Activated T-helper 2 cell treated with anti-CD3 and anti-CD28 coated beads, Interferon-gamma antibody, Interleukin-2, Interleukin-4, amounts not matched to agents 10 μg/mL and 5 μg/mL and 100 μg/mL, durations not matched to agents 14 hours and 24 hours and 36 hours (primary cell): ENCODE results near the gene ZBTB20. TPM values are rescaled to one million over a fixed set of nuclear protein-coding genes. Genes with fewer than 3 reads are reported as not detected.
"Not testable (repeated sequence)": the region's sequence is repeated elsewhere in the genome, so short reads cannot be mapped to it uniquely, and the experiment has no call there.

Experiments used
- DNase-seq: peaks from one replicate; pipeline ENCODE4 v3.0.0; 2021; ENCODE audit warnings: low spot score
- H3K27ac Mint-ChIP-seq: one replicate; pipeline ENCODE4 v1.8.0; 2021; ENCODE audit warnings: mixed read lengths
- H3K27me3 Mint-ChIP-seq: one replicate; pipeline ENCODE4 v1.8.0; 2021; ENCODE audit warnings: low read depth, mixed read lengths
- H3K36me3 Mint-ChIP-seq: one replicate; pipeline ENCODE4 v1.8.0; 2021; ENCODE audit warnings: low read depth, mixed read lengths
- H3K4me1 Mint-ChIP-seq: one replicate; pipeline ENCODE4 v1.8.0; 2021; ENCODE audit warnings: low read depth, mixed read lengths
- H3K4me3 Mint-ChIP-seq: one replicate; pipeline ENCODE4 v1.8.0; 2021; ENCODE audit warnings: low read depth, mild to moderate bottlenecking, moderate library complexity, mixed read lengths
- H3K9me3 Mint-ChIP-seq: one replicate; pipeline ENCODE4 v1.8.0; 2021; ENCODE audit warnings: mixed read lengths
- intact Hi-C: fragments of 100-400 bp; cut with micrococcal nuclease; formaldehyde crosslinking; loops from one replicate; pipeline ENCODE4 v1.15.1; 2023
- total RNA-seq: library from RNA; stranded (reverse); gene quantifications from 2 replicates; pipeline ENCODE4 v1.2.3, GENCODE V29; 2022

ZBTB20 gene
- total RNA-seq = 3.3 and 4.1 TPM in 2 replicates

DNA sequence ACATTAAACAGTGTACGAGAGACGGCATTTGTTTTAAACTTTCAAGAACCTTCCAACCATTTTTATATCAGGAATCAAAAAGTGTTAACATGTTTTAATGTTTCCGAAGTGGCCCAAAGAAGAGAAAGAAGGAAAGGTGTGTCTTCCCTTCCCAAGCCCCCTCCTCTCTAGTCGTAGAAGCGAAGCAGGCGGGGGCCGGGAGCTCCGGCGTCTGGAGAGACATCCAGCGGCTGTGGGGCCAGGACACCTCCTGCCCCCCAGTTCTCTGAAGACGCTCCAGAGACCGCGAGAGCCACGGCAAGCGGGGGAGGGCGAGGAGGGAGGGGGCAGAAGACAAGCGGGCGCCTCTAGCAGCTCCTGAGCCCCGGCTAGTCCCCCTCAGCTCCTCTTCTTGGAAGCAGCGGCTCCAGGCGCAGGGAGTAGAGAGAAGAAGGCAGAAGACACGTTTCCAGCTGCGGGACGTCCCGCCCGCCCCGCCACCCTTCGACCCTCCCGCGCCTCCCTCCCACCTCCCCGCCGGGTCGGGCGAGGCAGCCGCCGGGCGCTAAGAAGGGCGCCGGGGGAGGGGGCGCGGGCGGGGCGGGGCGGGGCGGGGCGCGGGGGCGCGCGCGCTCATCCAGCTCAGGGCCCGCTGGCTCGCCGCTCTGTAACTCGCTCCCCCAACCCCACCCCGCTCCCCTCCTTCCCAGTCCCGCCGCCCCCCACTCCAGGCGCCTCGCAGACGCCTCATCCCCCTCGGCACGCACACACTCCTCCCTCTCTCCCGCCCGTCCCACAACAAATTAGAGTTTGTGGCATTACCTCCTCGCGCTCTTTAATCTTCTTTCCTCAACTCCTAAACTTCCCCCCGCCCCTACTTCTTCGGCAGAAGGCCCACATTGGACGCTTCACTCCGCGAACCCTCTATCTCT, at the start of gene ZBTB20:
Gene ZBTB20, minus strand, starts transcription at position 871 of the 911 bp plus-strand sequence.
- Mint-ChIP-seq H3K27ac (peak within 1 kb of the TSS; percentile 99), H3K9me3 (no peaks in the 10 kb centered on the region), H3K4me1 (peaks cover 17% of the 10 kb centered on the region), H3K36me3 (peaks cover 14% of the 10 kb centered on the region), H3K4me3 (peak within 1 kb of the TSS; percentile 97), H3K27me3 (peaks cover 6% of the 10 kb centered on the region)
- peak; percentile 60 for DNase-seq
- intact Hi-C loops = loop anchor here (1.0 to 5.0 kb wide), 9 partner anchors 19 to 1449 kb away; partner anchors contain the start of genes ATP6V1A, CCDC191, NAA50 and QTRT2

GRCh38 chr3:115194476-115194875, 47.4 kb upstream of the ZBTB20 start:
- Mint-ChIP-seq H3K9me3 (peaks cover 4% of the 10 kb centered on the region), H3K4me1 (no peaks in the 10 kb centered on the region), H3K27ac (no peak overlapping the region), H3K27me3 (no peaks in the 10 kb centered on the region), H3K36me3 (no peaks in the 10 kb centered on the region), H3K4me3 (no peak overlapping the region)
- no peak for DNase-seq
- intact Hi-C loops = no loop called here

DNA sequence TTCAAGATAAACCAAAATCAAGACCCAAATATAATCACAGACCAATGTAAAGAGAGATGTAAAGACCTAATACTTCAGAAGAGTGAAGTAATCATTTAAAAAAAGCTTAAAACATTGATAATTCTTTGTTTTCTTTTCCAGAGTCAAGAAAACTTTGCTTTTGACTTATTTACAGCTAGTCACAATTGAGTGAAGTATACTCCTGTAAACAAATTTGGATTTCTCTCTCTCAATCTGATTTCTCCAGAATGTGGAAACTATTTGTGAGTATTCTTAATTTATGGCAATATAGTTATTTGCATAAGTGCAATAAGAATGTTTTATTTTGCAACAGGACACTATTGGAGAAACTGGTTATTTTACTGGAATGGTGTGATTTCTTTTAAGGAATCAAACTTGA, 43.7 kb upstream of the ZBTB20 start:
- DNase-seq = no peak
- Mint-ChIP-seq H3K27ac (no peak overlapping the region), H3K4me1 (no peaks in the 10 kb centered on the region), H3K36me3 (no peaks in the 10 kb centered on the region), H3K27me3 (no peaks in the 10 kb centered on the region), H3K9me3 (peaks cover 4% of the 10 kb centered on the region), H3K4me3 (no peak overlapping the region)
- intact Hi-C loops = no loop called here

GRCh38 chr3:115187149-115187757, 40.2 kb upstream of the ZBTB20 start:
- intact Hi-C loops = no loop called here
- Mint-ChIP-seq H3K4me3 (no peak overlapping the region), H3K27ac (no peak overlapping the region), H3K9me3 (peaks cover 4% of the 10 kb centered on the region), H3K4me1 (no peaks in the 10 kb centered on the region), H3K36me3 (no peaks in the 10 kb centered on the region), H3K27me3 (no peaks in the 10 kb centered on the region)
- no peak for DNase-seq

DNA sequence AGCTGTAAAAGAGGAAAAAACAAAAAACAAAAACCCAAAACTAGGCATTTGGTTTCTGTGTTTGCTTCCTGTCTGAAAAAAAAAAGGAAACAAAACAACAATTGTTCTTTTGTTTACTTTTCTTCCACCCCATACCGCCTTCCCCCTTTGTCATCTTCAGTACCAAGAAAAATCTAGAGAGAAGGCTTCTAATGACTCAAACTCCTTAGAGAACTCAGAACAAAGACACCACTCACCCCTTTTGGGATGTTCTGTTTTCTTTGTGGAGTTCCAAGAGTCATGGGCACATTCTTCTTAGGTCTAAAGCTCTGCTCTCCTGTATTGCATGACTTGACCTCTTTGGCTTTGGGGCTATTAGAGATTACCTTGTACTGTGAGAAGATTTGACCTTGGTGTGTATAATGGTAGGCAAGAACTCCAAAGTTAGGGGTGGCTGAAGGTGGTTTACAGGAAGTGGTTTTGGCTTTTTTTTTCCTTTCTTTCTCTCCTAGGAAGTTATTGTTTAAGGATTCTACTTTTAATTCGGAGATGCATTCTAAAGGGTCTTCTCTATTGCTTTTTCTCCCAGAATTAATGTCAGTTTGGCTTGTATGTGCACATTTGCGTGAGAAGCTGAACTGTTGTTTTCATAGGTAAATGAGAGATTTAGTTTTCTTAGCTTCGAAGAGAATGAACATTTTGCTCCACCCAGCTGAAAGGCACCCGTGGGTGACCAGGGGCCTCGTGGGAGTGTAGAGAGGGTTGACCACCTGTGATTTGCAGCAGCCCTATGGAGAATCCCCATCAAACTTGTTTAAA, 39.5 kb upstream of the ZBTB20 start:
- Mint-ChIP-seq H3K36me3 (no peaks in the 10 kb centered on the region), H3K4me3 (no peak overlapping the region), H3K4me1 (no peaks in the 10 kb centered on the region), H3K9me3 (no peaks in the 10 kb centered on the region), H3K27ac (no peak overlapping the region), H3K27me3 (no peaks in the 10 kb centered on the region)
- intact Hi-C loops = no loop called here
- DNase-seq = no peak

GRCh38 chr3:115184859-115185572, 37.9 kb upstream of the ZBTB20 start:
- DNase-seq, H3K27ac Mint-ChIP-seq, H3K9me3 Mint-ChIP-seq, H3K4me3 Mint-ChIP-seq, H3K36me3 Mint-ChIP-seq, H3K4me1 Mint-ChIP-seq, H3K27me3 Mint-ChIP-seq, intact Hi-C loops: not testable (repeated sequence)

DNA sequence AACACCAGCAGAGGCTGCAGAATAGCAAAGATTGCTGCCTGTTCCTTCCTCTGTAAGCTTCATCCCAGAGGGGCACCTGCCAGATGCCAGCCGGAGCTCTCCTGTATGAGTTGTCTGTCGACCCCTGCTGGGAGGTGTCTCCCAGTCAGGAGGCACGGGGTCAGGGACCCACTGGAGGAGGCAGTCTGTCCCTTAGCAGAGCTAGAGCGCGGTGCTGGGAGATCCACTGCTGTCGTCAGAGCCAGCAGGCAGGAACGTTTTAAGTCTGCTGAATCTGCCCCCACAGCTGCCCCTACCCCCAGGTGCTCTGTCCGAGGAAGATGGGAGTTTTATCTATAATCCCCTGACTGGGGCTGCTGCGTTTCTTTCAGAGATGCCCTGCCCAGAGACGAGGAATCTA, 31.8 kb upstream of the ZBTB20 start:
- DNase-seq, H3K27me3 Mint-ChIP-seq, H3K27ac Mint-ChIP-seq, H3K36me3 Mint-ChIP-seq, intact Hi-C loops, H3K9me3 Mint-ChIP-seq, H3K4me1 Mint-ChIP-seq, H3K4me3 Mint-ChIP-seq: not testable (repeated sequence)

GRCh38 chr3:115169808-115170207, 22.7 kb upstream of the ZBTB20 start:
- Mint-ChIP-seq H3K36me3 (no peaks in the 10 kb centered on the region), H3K27me3 (peaks cover 11% of the 10 kb centered on the region), H3K9me3 (no peaks in the 10 kb centered on the region), H3K27ac (no peak overlapping the region), H3K4me3 (no peak overlapping the region), H3K4me1 (peaks cover 11% of the 10 kb centered on the region)
- no peak for DNase-seq
- intact Hi-C loops = loop anchor here (1.0 to 5.0 kb wide), 4 partner anchors 78 to 612 kb away; no protein-coding TSS in a partner anchor

GRCh38 chr3:115165701-115166100, 18.6 kb upstream of the ZBTB20 start:
- peaks cover 37% of the 10 kb centered on the region for H3K4me1 Mint-ChIP-seq
- DNase-seq = no peak
- intact Hi-C loops = loop anchor here (1.0 to 5.0 kb wide), 2 partner anchors 18 to 617 kb away; partner anchors contain the start of gene ZBTB20
- H3K27me3 Mint-ChIP-seq = peaks cover 2% of the 10 kb centered on the region
- no peak overlapping the region for H3K4me3 Mint-ChIP-seq
- no peak overlapping the region for H3K27ac Mint-ChIP-seq
- no peaks in the 10 kb centered on the region for H3K36me3 Mint-ChIP-seq
- no peaks in the 10 kb centered on the region for H3K9me3 Mint-ChIP-seq

DNA sequence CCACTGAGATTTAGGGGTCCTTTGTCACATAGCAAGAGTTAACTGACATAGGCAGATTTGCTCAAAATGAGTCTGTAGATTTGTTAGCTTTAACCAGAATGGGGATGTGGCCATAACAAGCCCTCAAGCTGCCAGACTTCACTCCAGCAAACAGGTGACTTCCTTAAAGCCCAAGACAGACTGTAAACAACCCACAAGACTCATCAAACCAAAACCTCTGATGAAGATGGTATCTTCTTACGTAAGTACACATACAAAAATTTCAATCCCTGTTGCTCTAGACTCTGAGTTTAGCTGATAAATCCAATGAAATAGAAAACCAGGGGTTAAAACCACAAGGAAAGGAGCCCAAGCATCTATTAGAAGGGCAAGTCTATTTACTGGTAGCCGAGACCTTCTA, 18.2 kb upstream of the ZBTB20 start:
- intact Hi-C loops = loop anchor here (1.0 to 5.0 kb wide), 2 partner anchors 18 to 617 kb away; partner anchors contain the start of gene ZBTB20
- Mint-ChIP-seq H3K9me3 (no peaks in the 10 kb centered on the region), H3K4me3 (no peak overlapping the region), H3K4me1 (peaks cover 40% of the 10 kb centered on the region), H3K36me3 (no peaks in the 10 kb centered on the region), H3K27me3 (no peaks in the 10 kb centered on the region), H3K27ac (peak overlapping the region; percentile 50)
- peak; percentile 14 for DNase-seq

DNA sequence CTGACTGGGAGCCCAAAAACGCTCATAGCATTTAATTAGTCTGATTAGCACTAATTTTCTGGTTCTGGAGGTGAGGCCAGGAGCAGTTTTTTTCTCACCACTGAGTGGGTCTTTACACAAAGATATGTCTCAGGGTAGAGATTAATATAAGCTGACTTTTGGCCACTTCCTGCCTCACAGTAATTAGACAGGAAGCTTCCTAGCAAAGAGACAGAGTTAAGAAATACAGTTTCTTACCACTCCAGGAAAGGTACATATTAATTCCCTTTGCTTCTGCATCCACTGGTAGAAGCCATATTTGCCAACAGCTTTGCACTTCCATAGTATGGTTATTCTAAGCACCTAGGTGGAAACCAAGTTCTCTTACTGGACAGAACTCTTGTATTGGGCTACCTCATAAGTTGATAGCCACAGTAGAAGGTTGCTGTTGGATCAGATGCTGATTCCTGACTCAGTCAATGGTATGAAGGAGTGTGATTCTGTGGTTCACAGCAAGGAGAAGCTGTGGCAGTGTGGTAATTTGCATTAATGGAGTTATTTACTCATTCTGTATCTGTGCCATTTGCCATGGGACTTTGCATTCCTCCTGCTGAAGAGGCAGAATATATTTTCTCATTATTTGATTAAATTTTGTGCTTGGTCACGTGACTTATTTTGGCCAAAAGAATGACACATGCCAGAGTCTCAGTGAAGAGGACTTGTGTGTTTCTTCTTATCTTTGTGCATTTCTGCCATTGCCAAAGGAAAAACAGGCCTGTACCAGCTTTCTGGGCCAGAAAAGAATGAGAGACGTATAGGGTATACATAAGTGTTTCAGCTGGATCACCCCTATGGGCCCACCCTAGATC, 17.5 kb upstream of the ZBTB20 start:
- no peak for DNase-seq
- Mint-ChIP-seq H3K36me3 (no peaks in the 10 kb centered on the region), H3K4me3 (no peak overlapping the region), H3K9me3 (no peaks in the 10 kb centered on the region), H3K4me1 (peaks cover 42% of the 10 kb centered on the region), H3K27me3 (no peaks in the 10 kb centered on the region), H3K27ac (no peak overlapping the region)
- intact Hi-C loops = loop anchor here (1.0 to 5.0 kb wide), 2 partner anchors 17 to 618 kb away; partner anchors contain the start of gene ZBTB20
